SK-N-SH (cell line): ENCODE data around the gene MIOX. TPM values are rescaled to one million over a fixed set of nuclear protein-coding genes. Genes with fewer than 3 reads are reported as not detected.

Experiments used
- CTCF ChIA-PET: fragments of 300-600, 350-600 bp; formaldehyde crosslinking; extraction: SDS; loops from one replicate; lab custom pipeline; 2021; lab: Yijun Ruan, JAX
- POLR2A ChIA-PET: fragments of 350-600 bp; sonication (Branson Sonifier 250); formaldehyde crosslinking; extraction: SDS; loops from one replicate; lab custom pipeline; 2020; ENCODE audit warnings: antibody characterized with exemption, inconsistent platforms; lab: Yijun Ruan, JAX
- DNase-seq: peaks from one replicate; pipeline ENCODE4 v3.0.0; 2012
- H2AFZ ChIP-seq: fragments of 200-600 bp; sonication (generic); 2 replicates; pipeline ENCODE4 v1.8.1; 2016; ENCODE audit warnings: antibody characterized with exemption, mild to moderate bottlenecking, low read depth
- H3F3A ChIP-seq: fragments of 200-600 bp; sonication (generic); replicated peaks from 2 replicates; pipeline ENCODE3; 2016; ENCODE audit warnings: antibody characterized with exemption, mild to moderate bottlenecking; ENCODE audit not compliant: insufficient read depth
- H3K27ac ChIP-seq, 2 experiments: fragments of 200-500 bp in 1 of 2; fragments of 200-600 bp in 1 of 2; sonication (Bioruptor generic) in 1 of 2; sonication (generic), shearing (Covaris generic) in 1 of 2; 2 replicates each; pipeline versions ENCODE4 v1.5.1 to v1.6.1; 2014 to 2016; ENCODE audit warnings: low read depth in 2 of 2, inconsistent platforms in 1 of 2, low read length in 1 of 2, mild to moderate bottlenecking in 1 of 2, mixed read lengths in 1 of 2
- H3K27me3 ChIP-seq: fragments of 200-600 bp; sonication (generic), shearing (Covaris generic); 2 replicates; pipeline ENCODE4 v1.6.1; 2016; ENCODE audit warnings: mixed run types; ENCODE audit not compliant: insufficient read depth
- H3K36me3 ChIP-seq, 2 experiments: fragments of 200-500 bp in 1 of 2; fragments of 200-600 bp in 1 of 2; sonication (Bioruptor generic) in 1 of 2; sonication (generic) in 1 of 2; replicated peaks in 1 of 2; 2 replicates each; pipeline versions ENCODE3 to v1.5.1; 2014 to 2016; ENCODE audit warnings: low read length in 1 of 2, mild to moderate bottlenecking in 1 of 2; ENCODE audit not compliant: insufficient read depth in 2 of 2, control insufficient read depth in 1 of 2
- H3K4me1 ChIP-seq, 2 experiments: fragments of 200-500 bp in 1 of 2; fragments of 200-600 bp in 1 of 2; sonication (Bioruptor generic) in 1 of 2; sonication (generic), shearing (Covaris generic) in 1 of 2; 2 replicates each; pipeline versions ENCODE4 v1.5.1 to v1.6.1; 2014 to 2016; ENCODE audit warnings: low read depth in 1 of 2, low read length in 1 of 2, mixed run types in 1 of 2; ENCODE audit not compliant: insufficient read depth in 2 of 2, control insufficient read depth in 1 of 2
- H3K4me2 ChIP-seq: fragments of 200-600 bp; sonication (generic), shearing (Covaris generic); 2 replicates; pipeline ENCODE4 v1.6.1; 2017; ENCODE audit warnings: mixed run types
- H3K4me3 ChIP-seq, 2 experiments: fragments of 200-500 bp in 1 of 2; fragments of 200-600 bp in 1 of 2; sonication (Bioruptor generic) in 1 of 2; sonication (generic), shearing (Covaris generic) in 1 of 2; 2 replicates each; pipeline versions ENCODE4 v1.5.1 to v1.8.1; 2014 to 2016; ENCODE audit warnings: low read depth in 2 of 2, inconsistent platforms in 1 of 2, low read length in 1 of 2, mild to moderate bottlenecking in 1 of 2, mixed read lengths in 1 of 2, moderate library complexity in 1 of 2
- H3K79me2 ChIP-seq: fragments of 200-600 bp; sonication (generic); 2 replicates; pipeline ENCODE4 v1.8.1; 2017; ENCODE audit warnings: mild to moderate bottlenecking; ENCODE audit not compliant: insufficient read depth
- H3K9ac ChIP-seq: fragments of 200-600 bp; sonication (generic); 2 replicates; pipeline ENCODE4 v1.6.1; 2017; ENCODE audit warnings: mixed run types
- H3K9me2 ChIP-seq: fragments of 200-600 bp; sonication (generic); 2 replicates; pipeline ENCODE4 v1.6.1; 2017; ENCODE audit warnings: mixed run types
- H3K9me3 ChIP-seq: fragments of 200-600 bp; sonication (generic); 2 replicates; pipeline ENCODE4 v1.6.1; 2017; ENCODE audit warnings: mixed run types, mild to moderate bottlenecking, moderate library complexity
- H4K20me1 ChIP-seq: fragments of 200-600 bp; sonication (generic); 2 replicates; pipeline ENCODE4 v1.6.1; 2017; ENCODE audit warnings: mild to moderate bottlenecking, mixed run types; ENCODE audit not compliant: insufficient read depth
- CHD2 ChIP-seq: fragments of 150-350 bp; IDR thresholded peaks from 2 replicates; pipeline ENCODE4 v1.6.1; 2018; ENCODE audit warnings: low read length; ENCODE audit not compliant: partially characterized antibody
- ELF1 ChIP-seq: IDR thresholded peaks from 2 replicates; pipeline ENCODE4 v1.4.0; 2012
- EZH2phosphoT487 ChIP-seq: fragments of 200-600 bp; sonication (generic); IDR thresholded peaks from 2 replicates; pipeline ENCODE4 v1.6.1; 2017; ENCODE audit warnings: low read depth, mixed run types, mild to moderate bottlenecking, antibody characterized with exemption, moderate library complexity, borderline replicate concordance
- FOSL2 ChIP-seq: IDR thresholded peaks from 2 replicates; pipeline ENCODE4 v1.4.0; 2012; ENCODE audit warnings: low read depth, mild to moderate bottlenecking, moderate library complexity, borderline replicate concordance
- FOXJ3 ChIP-seq: sonication (generic); formaldehyde crosslinking; IDR thresholded peaks from 2 replicates; pipeline ENCODE4 v1.5.1; 2020; ENCODE audit warnings: mild to moderate bottlenecking, missing genetic modification reagents
- FOXM1 ChIP-seq: IDR thresholded peaks from 2 replicates; pipeline ENCODE4 v1.4.0; 2012; ENCODE audit warnings: low read depth, mild to moderate bottlenecking
- GATA2 ChIP-seq: sonication (generic); formaldehyde crosslinking; IDR thresholded peaks from 2 replicates; pipeline ENCODE4 v1.5.0; 2020; ENCODE audit warnings: mild to moderate bottlenecking, missing genetic modification reagents
- MEF2A ChIP-seq: IDR thresholded peaks from 2 replicates; pipeline ENCODE4 v1.4.0; 2012; ENCODE audit warnings: low read depth, borderline replicate concordance
- POLR2AphosphoS5 ChIP-seq: IDR thresholded peaks from 2 replicates; pipeline ENCODE4 v1.6.1; 2012; ENCODE audit warnings: low read depth, low read length
- REST ChIP-seq: IDR thresholded peaks from 2 replicates; pipeline ENCODE4 v1.6.1; 2012; ENCODE audit warnings: mild to moderate bottlenecking, low read depth, low read length, moderate library complexity
- RXRA ChIP-seq: IDR thresholded peaks from 2 replicates; pipeline ENCODE4 v1.4.0; 2012; ENCODE audit warnings: low read depth, mild to moderate bottlenecking, borderline replicate concordance
- SMC3 ChIP-seq: IDR thresholded peaks from 2 replicates; pipeline ENCODE4 v1.6.1; 2012; ENCODE audit warnings: low read depth, low read length, improper control_type of control experiment
- USF1 ChIP-seq: IDR thresholded peaks from 2 replicates; pipeline ENCODE4 v1.4.0; 2012; ENCODE audit warnings: low read depth, borderline replicate concordance
- USF2 ChIP-seq: fragments of 150-350 bp; IDR thresholded peaks from 2 replicates; pipeline ENCODE4 v1.6.1; 2017; ENCODE audit warnings: antibody characterized with exemption, low read length, low read depth, borderline replicate concordance
- WGBS: methylation state at CpG from one replicate; pipeline ENCODE4 v1.1.6; 2017; ENCODE audit warnings: low lambda C conversion rate; 5-methylcytosine and 5-hydroxymethylcytosine counted together
- polyA plus RNA-seq, 3 experiments: library from polyadenylated mRNA; depleted of rRNA; stranded (reverse); fragments of >200 nt; gene quantifications; 2 replicates each; pipeline ENCODE4 v1.2.3, GENCODE V29; 2012
- TF ChIP-seq, protein P1 (sequence below): IDR thresholded peaks from 2 replicates; pipeline ENCODE4 v1.4.0; 2012; ENCODE audit warnings: low read depth, borderline replicate concordance

Gene MIOX
- polyA plus RNA-seq, 1 of the 3 experiments (the other 2 are of a cell fraction), result 0.05 TPM

GRCh38 chr22:50445071-50445879, 41.4 kb upstream of the MIOX start:
- Histone ChIP-seq H3K9me2 (no peaks in the 10 kb centered on the region), H3K9me3 (no peaks in the 10 kb centered on the region), H3K36me3 (peaks cover 4 to 41% of the 10 kb centered on the region in 2 experiments), H3K27ac (peak overlapping the region in 1 of 2 experiments; percentile 12; a peak in 1 of 4 replicates), H3K79me2 (no peaks in the 10 kb centered on the region), H3F3A (peaks cover 9% of the 10 kb centered on the region), H3K4me2 (no peak overlapping the region), H3K4me1 (peaks cover 5 to 9% of the 10 kb centered on the region in 2 experiments; a peak in 1 of 4 replicates), H3K9ac (no peak overlapping the region), H3K27me3 (no peaks in the 10 kb centered on the region), H3K4me3 (no peak overlapping the region), H2AFZ (no peak overlapping the region), H4K20me1 (peaks cover 10% of the 10 kb centered on the region; the same call in 1 of the 2 replicates)
- TF ChIP-seq EZH2phosphoT487 (no peak), CHD2 (no peak), GATA2 (CRISPR knock-in tag) (no peak), POLR2AphosphoS5 (no peak), FOSL2 (no peak), FOXM1 (no peak), SMC3 (no peak), USF1 (no peak)
- TF ChIP-seq, protein P1, sequence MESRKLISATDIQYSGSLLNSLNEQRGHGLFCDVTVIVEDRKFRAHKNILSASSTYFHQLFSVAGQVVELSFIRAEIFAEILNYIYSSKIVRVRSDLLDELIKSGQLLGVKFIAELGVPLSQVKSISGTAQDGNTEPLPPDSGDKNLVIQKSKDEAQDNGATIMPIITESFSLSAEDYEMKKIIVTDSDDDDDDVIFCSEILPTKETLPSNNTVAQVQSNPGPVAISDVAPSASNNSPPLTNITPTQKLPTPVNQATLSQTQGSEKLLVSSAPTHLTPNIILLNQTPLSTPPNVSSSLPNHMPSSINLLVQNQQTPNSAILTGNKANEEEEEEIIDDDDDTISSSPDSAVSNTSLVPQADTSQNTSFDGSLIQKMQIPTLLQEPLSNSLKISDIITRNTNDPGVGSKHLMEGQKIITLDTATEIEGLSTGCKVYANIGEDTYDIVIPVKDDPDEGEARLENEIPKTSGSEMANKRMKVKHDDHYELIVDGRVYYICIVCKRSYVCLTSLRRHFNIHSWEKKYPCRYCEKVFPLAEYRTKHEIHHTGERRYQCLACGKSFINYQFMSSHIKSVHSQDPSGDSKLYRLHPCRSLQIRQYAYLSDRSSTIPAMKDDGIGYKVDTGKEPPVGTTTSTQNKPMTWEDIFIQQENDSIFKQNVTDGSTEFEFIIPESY, result no peak
- DNase-seq, result peak; percentile 43
- ChIA-PET CTCF (interaction anchor here (0.7 to 2.5 kb wide), 3 partner anchors 11 to 175 kb away, joined by 3 to 7 read pairs (median 4); no protein-coding TSS in a partner anchor), POLR2A (no interaction called here)
- 78% methylated on average over 25 of the region's 30 CpGs for WGBS

DNA sequence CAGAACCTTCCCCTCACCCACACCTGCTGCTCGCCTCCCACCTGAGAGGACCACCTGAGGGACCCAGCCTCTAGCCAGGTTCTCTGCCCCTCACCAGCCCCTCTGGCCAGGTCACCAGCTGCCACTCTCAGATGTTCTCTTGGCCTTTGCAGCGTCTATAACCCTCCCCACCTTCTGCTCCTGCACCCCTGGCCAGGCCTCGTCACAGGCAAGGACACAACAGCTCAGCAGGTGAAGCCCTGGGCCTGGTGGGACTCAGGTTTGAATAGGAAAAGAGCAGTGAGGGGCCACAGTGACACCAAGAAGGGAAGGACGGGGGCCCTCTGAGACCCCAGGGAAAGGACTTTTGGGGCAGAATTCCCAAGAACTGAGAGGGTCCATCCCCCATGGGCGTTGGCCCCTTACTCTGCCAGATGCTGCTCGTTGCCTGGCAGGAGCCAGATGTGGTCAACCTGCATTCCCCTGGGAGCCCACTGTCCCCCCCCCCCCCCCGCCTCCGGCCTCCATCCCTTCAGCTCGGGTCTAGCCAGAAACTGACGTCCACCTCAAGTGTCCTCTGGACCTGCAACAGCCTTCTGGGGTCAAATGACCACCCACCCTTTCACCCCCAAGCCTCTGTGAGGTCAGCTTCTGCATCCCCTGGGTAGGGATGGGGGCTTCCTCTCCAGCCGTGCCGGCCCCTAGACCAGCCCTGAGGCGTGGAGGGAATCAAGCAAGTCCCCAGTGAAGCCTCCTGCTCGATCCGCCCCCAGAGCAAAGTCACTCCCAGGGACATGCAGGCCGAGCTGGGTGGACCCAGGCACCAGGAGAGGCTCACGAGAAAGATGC, 40.6 kb upstream of the MIOX start:
- H4K20me1 ChIP-seq, result peaks cover 10% of the 10 kb centered on the region; the same call in 1 of the 2 replicates
- H3K9me2 ChIP-seq, result no peaks in the 10 kb centered on the region
- no peak overlapping the region for H3K9ac ChIP-seq
- H2AFZ ChIP-seq, result no peak overlapping the region
- no peak overlapping the region for H3K27ac ChIP-seq
- ChIA-PET CTCF (interaction anchor here (0.6 to 2.5 kb wide), 3 partner anchors 10 to 195 kb away, joined by 3 to 7 read pairs (median 3); no protein-coding TSS in a partner anchor), POLR2A (no interaction called here)
- H3F3A ChIP-seq, result peaks cover 12% of the 10 kb centered on the region
- H3K4me1 ChIP-seq, result peaks cover 5 to 9% of the 10 kb centered on the region in 2 experiments; a peak in 1 of 4 replicates
- no peaks in the 10 kb centered on the region for H3K9me3 ChIP-seq
- 97% methylated on average over 7 of the region's 17 CpGs for WGBS
- no peak overlapping the region for H3K4me3 ChIP-seq
- peak; percentile 73 for DNase-seq
- H3K27me3 ChIP-seq, result no peaks in the 10 kb centered on the region
- 0 out of 2 replicates have a peak, but pooled peaks cover 2% of the 10 kb centered on the region for H3K79me2 ChIP-seq
- peaks cover 11 to 42% of the 10 kb centered on the region in 2 experiments for H3K36me3 ChIP-seq
- H3K4me2 ChIP-seq, result no peak overlapping the region
- no peak for TF ChIP-seq MEF2A
- no peak for TF ChIP-seq FOXJ3 (CRISPR knock-in tag)
- TF ChIP-seq USF1, result no peak
- no peak for TF ChIP-seq REST
- no peak for TF ChIP-seq ELF1
- no peak for TF ChIP-seq SMC3
- no peak for TF ChIP-seq USF2
- no peak for TF ChIP-seq RXRA
